Omental fat pad (tissue), 4 donors: ENCODE data around the gene TRPV2. TPM values are rescaled to one million over a fixed set of nuclear protein-coding genes. Genes with fewer than 3 reads are reported as not detected.

Experiments
- ATAC-seq: fragments of 150-250 bp; one replicate; pipeline ENCODE4 v1.9.1; 2016; ENCODE audit warnings: mild to moderate bottlenecking, moderate library complexity; ENCODE audit not compliant: low FRiP score
- DNase-seq: peaks from one replicate; pipeline ENCODE4 v3.0.0-alpha.2; 2019; ENCODE audit warnings: low spot score
- CTCF ChIP-seq, 3 donors: fragments of 450-650 bp; IDR thresholded peaks; one replicate each; pipeline ENCODE4 v1.5.1; 2016 to 2017; ENCODE audit warnings: antibody characterized with exemption in 3 of 3, mild to moderate bottlenecking in 3 of 3, moderate library complexity in 2 of 3
- total RNA-seq, 4 donors: library from RNA; depleted of rRNA; stranded (reverse); fragments of >200 nt; gene quantifications; one replicate each; pipeline ENCODE4 v1.1.0, GENCODE V29; 2016

The TRPV2 gene
- total RNA-seq, 4 donors from 2014 or later, result 12.1 to 47.6 (median 28.9) TPM

DNA sequence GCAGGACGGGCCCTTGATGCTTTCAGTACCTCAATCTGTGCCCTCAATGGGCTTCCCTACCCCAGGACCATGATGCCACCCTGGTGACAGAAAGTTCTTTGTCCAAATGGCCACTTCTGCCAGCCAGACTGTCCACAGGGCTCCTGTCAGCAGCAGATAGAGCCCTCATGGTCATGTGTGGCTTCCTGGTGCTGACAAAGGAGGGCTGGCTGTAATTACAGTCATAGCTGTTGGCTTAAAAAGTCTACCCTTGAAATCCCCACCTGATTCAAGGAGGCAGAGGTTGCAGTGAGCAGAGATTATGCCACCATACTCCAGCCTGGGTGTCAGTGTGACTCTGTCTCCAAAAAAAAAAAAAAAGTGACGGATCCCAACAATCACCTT, 3.3 kb downstream of the TRPV2 start:
- DNase-seq (no peak), ATAC-seq (no peak)
- TF ChIP-seq CTCF (IDR thresholded peaks at IDR 0.05), result no peak

- no peak for TF ChIP-seq CTCF (IDR thresholded peaks at IDR 0.05)
- DNase-seq (no peak), ATAC-seq (no peak)
Observed at GRCh38 chr17:16419074-16419928, 3.9 kb downstream of the TRPV2 start.

DNA sequence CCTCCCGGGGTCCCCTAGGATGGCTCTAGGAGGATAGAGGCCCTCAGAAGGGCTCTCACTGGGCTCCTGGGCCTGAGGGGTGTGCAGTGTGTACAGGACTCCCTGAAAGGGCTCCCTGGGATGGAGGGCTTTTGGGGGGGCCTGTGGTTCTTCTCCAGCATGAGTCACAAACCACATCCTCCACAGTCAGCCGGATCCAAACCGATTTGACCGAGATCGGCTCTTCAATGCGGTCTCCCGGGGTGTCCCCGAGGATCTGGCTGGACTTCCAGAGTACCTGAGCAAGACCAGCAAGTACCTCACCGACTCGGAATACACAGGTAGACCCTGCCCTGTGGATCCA, 4.5 kb downstream of the TRPV2 start:
- ATAC-seq (no peak), DNase-seq (no peak)
- TF ChIP-seq CTCF (IDR thresholded peaks at IDR 0.05), result no peak

- DNase-seq (no peak), ATAC-seq (no peak)
- TF ChIP-seq CTCF (IDR thresholded peaks at IDR 0.05), result no peak
Observed at GRCh38 chr17:16422416-16422815, 7.0 kb downstream of the TRPV2 start.

GRCh38 chr17:16423226-16423872, 8.0 kb downstream of the TRPV2 start:
- ATAC-seq (no peak), DNase-seq (no peak)
- TF ChIP-seq CTCF (IDR thresholded peaks at IDR 0.05), result no peak

DNA sequence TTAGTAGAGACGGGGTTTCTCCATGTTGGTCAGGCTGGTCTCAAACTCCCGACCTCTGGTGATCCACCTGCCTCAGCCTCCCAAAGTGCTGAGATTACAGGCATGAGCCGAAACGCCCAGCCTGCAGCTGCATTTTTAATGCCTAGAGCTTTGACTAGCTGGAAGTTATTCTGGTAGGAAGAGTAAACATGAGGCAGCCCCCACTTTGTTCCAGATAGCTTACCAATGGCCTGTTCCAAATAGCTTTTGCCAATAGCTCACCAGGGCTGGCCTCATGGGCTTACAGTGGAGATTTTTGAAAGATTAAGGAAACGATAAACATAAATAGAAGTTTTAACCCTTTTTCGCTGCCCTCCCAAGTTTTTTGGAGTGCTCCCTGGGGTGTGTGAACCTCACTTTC, 9.8 kb downstream of the TRPV2 start:
- DNase-seq (no peak), ATAC-seq (no peak)
- no peak for TF ChIP-seq CTCF (IDR thresholded peaks at IDR 0.05)
